Stimulated activated CD4-positive, alpha-beta T cell treated with anti-CD3 and anti-CD28 coated beads, TNF-alpha, amount 100 ng/mL, for 4 hours (primary cell): ENCODE data around the gene PLEKHM3.
"Not testable (repeated sequence)": the region's sequence is repeated elsewhere in the genome, so short reads cannot be mapped to it uniquely, and the experiment has no call there.

Source experiments
- DNase-seq, 3 experiments: peaks; one replicate each; pipeline ENCODE4 v3.0.0-alpha.2; 2020; ENCODE audit warnings: low read depth in 3 of 3

Gene PLEKHM3

DNA sequence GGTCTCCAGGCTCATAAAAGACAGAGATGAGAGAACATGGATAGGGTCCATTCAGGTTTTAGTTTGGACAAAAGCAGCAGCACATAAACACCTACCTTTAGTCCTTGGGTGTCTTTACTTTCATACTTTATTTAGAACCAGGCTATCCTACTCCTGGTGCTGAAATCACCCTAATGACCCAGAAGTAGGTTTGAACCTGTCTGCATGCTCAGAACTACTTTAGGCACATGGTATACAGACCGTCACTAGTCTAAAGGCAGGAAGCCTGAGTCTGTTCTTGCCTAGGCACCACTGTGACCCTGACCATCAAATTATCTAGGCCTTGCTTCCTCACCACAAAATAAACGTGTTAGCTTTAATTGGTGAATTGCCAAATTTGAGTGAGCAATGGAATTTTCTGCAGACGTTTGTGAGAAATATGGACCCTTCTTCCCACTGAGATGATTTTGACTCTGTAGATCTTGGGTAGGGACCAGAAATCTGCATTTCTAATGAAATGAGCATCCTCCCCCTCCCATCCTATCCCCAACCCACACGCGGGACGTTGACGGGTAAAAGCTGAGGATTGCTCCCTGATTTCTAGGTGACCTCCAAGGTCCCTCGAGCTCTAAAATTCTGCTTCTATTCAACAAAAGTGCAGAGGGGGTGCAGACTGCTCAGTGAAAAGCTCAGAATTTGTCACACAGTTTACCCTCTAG, 75.1 kb downstream of the PLEKHM3 start:
- DNase-seq, result no peak

DNA sequence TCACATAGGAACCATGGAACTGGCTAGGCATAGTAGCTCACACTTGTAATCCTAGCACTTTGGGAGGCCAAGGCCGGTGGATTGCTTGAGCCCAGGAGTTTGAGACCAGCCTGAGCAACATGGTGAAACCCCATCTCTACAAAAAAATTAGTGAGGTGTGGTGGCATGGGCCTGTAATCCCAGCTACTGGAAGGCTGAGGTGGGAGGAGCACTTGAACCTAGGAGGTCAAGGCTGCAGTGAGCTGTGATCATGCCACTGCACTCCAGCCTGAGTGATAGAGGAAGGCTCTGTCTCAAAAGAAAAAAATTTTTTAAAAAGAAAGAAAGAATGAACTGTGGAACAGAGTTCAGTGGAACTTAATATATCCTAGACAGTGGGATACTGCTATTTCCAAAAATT, 76.1 kb downstream of the PLEKHM3 start:
- not testable (repeated sequence) for DNase-seq

DNA sequence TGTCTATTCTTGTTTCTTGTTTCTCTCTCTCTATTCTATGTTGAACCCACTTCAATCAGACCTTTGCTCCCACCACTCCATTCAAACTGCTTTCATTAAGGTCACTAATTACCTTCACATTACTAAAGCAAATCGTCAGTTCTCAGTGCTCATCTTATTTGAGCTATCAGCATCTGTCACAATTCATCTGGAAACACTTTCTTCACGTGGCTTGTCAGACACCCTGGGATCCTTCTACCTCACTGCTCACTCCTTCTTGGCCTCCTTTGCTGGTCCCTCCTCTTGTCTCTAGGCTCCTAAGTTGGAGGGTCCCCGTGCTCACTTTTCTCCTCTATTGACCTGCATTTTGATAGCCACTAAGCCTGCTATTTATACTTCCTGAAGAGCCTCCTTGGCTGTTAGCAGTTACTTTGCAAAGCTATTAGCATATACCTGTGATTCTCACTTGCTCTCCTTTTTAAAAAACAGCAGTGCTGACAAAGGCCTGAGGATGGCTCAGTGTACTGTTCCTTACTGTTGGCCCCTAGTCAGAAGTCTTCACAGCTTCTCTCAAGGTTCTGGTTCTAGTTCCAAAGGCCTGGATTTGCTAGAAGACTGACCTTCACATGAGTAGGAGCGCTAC, 80.2 kb downstream of the PLEKHM3 start:
- no peak for DNase-seq

DNA sequence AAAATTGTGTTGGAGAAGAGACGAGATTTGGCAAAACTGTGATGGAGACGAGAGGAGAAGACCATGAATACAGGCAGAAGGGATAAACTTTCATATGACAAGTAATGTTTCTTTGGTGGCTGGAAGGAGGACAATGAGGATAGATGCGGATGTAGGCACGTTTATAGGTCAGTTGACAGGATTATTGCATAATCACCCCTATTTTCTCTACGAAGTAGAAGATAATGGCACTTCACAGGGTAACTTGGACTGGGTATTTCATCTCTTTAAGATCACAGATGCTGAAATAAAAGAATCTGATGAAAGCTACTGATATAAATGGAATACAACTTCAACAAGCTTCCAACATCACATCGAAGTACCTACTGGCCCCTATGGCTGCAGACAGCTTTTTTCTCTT, 81.0 kb downstream of the PLEKHM3 start:
- DNase-seq, result no peak

DNA sequence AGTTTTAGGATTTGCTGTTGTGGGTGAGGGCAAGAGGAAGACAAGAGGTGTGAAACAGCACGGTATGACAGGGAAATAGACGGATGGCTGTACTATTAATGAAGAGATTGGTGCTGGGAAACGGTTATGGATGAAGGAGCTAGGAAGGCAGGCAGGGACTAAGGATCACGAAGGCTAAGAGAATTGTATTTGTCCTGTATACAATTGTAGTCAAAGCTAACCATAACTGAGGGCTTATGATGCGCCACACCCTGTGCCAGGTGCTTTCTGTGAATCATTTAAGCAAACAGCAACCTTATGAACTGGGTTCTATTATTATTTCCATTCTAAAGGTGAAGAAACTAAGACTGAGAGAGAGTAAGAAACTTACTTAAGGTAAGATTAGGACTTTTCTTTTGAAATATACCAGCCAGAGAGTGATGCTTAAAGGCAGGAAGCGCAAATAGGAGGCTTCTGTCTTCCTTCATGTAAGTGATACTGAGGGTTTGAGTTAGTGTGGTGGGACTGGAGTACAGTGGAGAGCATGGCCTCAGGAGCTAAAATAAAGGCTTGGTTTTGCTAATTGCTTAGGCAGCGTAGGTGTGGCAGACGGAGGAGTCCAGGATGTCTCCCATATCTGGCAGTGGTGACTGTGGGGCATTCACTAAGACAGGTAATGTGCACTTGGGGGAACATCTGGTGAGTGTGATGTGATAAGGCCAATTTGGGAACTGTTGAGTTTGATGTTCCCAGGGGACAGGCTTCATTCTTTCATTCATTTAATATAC, 85.8 kb downstream of the PLEKHM3 start:
- DNase-seq, result no peak

DNA sequence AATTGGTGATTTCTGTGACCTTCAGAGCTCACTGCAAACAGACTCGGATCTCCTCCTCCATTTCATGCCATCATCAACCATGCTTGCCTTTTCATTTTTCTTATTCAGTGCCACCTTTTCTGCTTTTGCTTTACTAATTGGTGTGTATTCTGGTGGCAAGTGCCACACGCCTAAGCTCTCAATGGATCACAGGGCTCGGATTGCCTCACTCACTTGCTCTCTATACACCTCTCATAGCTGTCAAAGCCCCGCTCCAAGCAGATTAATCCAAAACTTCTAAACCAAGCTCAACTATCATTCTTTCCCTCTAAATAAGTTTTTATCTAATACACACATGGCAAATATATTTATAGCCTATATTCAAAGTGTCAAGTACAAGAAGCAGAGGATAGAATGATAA, 86.4 kb downstream of the PLEKHM3 start:
- no peak for DNase-seq

DNA sequence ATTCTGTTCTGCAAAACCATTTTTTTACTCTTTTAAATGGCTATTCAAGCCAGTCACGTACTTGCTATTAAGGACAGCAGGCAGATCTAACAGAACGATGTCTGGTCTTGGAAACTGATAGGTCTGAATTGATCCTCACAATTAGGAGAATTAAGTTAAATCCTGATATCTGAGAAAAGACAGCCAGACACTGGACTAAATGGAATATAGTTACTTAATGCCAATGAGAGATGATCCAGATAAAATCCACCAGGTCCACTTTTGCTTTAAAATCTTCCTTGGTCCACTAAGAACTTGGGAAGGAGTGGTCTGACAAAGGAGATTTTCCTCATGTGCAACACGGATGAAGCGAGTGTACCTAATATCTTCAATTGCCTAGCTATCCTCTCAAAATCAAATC, 86.9 kb downstream of the PLEKHM3 start:
- DNase-seq, result no peak

DNA sequence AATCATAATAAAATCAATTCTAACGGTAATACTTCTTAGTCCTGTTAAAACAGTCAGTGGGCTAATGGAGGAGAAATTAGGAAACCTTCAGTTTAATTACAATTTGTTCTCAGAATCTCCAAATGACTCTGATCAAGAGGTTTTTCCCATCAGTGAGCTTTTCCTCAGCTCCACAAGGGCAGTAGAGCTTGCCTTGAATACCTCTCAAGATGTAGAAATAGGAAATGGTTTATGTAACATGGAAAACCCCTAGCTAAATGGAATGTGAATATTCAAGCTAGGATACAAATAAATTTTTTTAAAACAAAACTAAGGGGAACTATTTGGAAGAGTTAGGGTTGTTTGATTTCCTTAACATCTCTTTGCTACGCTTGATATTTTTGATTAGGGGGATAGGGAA, 87.5 kb downstream of the PLEKHM3 start:
- no peak for DNase-seq

DNA sequence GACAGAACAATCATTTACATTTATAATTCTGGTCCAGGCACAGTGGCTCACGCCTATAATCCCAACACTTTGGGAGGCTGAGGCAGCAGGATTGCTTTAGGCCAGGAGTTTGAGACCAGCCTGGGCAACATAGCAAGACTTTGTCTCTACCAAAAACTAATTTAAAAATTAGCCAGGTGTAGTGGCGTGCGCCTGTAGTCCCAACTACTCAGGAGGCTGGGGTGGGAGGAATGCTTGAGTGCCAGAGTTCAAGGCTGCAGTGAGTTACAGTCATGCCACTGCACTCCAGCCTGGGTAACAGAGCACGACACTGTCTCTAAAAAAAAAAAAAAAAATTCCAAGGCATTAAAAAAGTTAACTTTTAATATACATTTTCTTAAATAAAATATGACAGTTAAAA, 88.1 kb downstream of the PLEKHM3 start:
- no peak for DNase-seq

DNA sequence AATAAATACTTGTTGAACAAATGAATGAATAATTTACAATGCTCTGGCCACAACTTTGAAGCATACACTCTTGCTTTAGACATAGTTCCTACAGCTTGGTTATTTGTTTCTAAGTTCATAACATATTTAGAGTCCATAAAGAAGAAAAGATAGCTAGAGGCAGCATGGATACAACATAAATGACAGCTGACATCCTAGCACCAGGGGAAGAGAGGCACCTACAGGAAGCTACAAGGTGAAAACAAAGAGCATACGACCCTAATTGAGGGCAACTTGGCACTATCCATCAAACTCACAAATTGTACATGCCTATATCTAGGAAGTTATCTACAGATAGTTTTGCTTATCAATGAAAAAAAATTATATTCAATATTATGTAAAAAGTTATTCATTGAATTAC, 88.9 kb downstream of the PLEKHM3 start:
- DNase-seq, result no peak

DNA sequence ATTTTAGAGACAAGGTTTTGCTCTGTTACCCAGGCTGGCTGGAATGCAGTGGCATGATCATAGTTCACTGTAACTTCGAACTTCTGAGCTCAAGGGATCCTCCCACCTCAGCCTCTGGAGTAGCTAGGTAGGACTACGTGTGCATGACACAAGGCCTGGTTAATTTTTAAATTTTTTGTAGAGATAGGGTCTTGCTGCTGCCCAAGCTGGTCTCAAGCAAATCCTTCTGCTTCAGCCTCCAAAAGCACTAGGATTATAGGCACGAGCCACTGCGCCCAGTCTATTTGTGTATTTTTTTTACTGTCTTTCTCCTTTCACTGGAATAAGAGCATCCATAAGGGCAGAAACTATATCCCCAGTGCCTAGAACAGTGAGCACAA, 89.3 kb downstream of the PLEKHM3 start:
- DNase-seq, result no peak

DNA sequence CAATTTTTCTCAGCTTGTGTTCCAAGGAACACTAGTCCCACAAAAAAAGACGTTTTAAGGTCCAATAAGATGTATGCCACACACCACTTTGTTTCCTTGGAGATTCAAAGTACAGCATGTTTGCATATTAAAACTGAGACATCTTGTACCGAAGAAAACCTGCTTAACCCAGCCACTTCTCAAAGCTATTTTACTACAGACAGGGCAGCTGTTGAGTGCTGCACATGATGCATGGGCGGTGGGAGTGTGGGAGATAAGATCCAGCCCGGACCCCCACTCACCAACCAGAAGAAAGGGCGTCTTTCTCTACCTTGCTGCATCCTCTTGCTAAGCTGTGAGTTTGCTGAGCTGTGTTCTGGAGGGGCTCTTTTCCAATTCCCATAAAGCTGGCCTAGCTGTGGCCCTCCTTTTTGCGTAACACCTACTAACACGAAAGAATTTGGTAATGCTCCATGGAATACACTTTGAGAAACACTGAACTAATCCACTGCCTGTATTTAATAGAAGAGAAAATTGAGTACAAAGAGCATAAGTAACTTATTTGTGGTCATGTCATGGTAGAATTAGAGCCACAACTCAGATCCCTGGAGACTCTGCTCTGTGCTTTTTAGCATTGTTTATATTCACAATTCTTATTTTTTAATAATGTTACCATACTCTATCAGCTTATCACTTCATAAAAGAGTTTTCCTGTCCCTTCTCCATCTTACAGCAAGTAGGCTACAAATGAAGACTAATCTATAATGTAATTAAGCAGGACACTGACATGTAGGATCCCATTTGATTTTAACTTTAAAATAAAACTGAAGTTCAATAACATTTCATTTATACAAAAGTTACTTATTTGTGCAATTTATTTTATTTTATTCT, 90.0 kb downstream of the PLEKHM3 start:
- no peak for DNase-seq

DNA sequence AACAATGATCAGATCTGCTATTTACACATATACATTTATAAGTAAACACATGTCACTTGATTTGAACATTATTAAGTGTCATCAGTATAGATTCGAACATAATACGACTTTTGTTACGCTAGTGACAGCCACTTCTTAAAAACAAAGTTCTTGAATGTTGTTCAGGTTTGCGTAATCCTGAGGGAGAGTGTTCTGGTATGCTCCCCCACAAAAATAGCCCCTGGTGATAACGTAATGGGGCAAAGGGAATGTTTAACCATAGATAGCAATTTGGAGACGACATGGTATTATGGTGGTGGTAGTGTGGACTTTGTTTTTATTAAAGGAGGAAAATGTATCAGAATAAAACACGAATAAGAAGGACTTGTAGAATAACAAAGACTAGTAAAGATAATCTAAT, 90.6 kb downstream of the PLEKHM3 start:
- no peak for DNase-seq

DNA sequence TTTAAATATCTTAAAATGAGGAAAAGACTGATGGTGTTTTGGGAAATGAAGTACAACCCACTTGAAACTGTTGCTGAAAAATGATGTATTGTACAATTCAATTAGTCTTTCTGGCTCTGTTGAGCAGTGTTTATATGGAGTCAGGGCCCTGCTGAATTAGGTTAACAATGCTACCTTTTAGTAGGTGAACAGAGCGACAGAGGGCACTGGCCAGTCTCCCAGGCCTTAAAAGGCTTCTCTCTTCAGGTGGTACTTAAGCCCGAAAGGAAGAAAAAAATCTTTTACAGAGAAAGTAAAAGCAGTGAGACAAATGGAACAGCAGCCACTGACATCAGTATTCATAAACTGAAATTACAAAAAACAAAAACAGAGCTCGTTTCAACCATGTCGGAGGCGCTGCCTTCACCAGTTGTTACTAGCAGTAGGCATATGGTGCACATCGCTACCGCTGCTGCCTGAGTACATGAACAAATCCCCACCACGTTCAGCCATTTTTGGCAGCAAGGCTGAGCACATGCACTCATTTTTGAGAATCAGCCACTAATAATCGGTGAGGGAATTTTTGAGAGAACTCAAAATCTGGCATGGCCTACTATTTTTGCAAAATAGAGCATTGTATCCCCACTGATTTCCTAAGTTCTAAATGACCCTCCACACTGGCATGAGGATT, 91.8 kb downstream of the PLEKHM3 start:
- no peak for DNase-seq

DNA sequence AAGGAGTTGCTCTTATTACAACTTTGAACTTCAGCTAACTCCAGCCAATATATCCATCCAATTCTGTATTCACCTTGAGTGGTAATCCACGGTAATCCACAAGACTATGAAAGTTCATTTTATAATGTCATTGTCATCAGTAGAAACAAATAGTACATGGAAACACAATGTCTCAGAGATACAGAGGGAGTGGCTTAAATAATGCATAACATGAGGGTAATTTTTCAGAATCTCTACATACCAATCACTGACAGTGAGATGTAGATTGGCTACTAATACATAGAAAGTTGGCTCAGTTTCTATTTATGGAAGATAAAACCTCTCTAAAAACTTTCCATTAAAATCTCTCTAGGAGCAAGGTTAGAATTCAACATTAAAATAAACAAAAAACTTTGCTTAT, 93.2 kb downstream of the PLEKHM3 start:
- DNase-seq, result no peak

DNA sequence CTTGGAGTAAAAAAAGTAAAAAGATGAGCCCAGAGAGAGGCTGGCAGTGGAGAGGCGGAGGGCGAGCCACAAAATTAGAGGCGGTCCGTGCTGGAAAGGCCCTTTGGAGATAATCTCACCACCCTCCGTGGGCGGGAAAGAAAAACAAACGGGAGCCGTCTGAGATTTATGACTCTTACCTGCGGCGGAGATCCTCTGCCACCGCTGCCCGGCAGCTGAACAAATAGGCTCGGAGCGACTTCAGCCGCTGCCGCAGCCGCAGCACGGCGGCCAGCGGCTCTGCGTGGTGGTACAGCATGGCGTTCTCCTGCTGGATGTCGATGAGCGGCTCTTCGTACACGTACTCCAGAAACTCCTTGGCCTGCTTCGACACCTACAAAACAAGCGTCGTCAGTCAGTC, 94.6 kb downstream of the PLEKHM3 start:
- DNase-seq, result no peak

DNA sequence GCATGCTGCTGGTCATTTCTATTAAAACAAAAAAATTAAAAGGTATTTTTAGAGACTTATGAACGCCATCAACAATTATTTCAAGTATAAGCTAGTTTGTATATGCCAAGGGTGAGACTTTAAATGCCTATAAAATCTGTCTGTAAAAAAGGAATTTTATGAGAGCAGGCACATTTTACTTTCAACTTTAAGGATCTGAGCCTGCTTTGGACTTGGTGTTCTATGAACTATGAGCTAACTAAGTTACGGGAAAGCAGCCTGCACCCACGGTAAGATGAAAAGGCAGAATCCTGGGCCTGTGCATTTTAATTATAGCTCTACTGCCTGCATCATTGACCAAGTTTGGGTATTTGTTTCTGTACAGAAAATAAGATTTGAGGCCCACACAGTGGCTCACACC, 95.4 kb downstream of the PLEKHM3 start:
- DNase-seq, result no peak

DNA sequence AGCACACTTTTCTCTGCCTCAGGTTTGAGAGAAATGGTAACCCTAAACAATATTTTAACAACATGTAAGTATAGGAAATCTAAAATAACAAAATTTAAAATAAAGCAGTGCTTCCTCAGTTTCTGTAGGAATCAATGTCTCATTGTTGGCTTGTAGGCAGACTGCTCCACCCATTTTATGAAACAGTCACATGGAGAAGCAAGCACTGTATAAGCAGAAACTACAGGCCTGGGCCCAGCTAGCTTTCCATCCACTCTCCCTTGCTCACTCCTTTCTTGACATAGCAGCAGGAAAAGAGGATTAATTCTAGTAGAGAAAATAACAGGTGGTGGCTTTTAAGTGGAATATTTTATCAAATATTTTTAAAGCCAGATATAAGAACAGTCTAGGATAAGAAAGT, 97.2 kb downstream of the PLEKHM3 start:
- DNase-seq, result no peak

DNA sequence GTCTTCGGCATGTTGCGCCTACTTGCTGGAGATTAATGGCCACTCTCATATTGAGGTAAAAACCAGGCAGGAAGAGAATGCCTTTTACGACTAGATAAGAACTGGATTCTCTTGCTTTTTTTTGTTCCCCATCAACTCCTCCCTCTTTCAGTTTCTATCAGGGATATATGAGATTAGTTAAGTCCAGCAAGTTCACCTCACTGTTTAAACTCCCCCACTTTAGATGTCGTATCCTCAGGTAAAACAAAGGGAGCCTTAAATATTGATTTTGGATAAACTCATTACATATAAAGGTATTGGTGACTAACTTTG, 98.4 kb downstream of the PLEKHM3 start:
- no peak for DNase-seq

DNA sequence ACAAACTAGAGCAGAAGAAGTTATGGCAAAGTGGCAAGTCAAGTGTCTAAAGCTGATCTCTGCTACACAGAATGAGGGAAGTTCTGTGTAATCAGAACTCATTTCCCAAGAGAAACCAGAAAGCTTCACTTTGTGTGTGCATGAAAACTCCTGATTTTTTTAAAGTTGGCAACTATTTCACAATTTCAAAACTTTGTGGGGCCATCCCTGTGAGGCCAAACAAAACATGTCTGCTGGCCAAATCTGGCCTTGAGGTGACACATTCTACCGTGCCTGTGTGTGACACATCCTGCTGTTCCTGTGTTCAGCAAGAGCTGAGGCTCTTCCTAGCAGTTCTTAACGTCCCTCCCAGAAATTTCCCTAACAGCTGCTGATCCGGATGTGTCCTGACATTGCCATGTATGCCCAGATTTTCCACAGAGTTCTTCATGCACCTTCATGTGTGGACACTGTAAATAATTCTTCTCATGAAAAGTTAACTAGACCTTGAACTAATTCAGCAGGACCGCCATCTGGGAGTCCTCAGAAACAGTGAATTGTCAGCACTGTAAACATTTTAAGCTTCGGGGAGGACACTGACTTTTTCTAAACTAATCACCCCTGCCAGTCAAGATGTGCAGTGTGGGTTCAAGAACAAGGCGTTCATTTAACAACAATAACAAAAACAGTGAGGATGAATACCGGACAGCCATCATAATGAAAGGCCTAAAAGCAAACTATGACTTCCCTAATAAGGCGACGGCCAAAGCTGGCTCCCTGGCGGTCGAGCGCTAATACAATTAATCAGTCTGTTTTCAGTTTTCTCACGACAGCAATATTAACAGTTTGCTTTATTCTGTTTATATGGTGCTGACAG, 99.0 kb downstream of the PLEKHM3 start:
- no peak for DNase-seq

DNA sequence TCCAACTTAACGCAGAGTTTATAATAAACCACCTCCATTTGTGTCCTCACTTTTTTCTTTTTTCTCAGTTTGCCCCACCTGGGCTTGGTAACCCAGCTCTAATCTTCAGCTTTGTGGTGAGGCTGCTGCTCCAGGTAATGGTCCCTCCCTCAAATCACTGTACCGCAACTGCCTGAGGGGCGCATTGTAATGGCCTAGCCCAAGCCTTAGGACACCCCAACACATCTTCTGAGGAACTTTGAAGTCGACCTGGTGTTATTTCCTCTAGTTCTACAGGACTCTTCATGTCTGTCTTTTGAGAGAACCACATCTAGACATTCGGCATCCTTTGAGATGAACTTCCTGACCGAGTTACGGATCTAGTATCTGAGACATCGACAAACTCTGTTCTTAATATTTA, 99.7 kb downstream of the PLEKHM3 start:
- no peak for DNase-seq
